Retina (tissue), 1 donor: ENCODE data around the gene GALNT18.

Experiments
- DNase-seq: peaks from one replicate; pipeline ENCODE4 v3.0.0-alpha.2; 2016

GALNT18 gene

GRCh38 chr11:11621573-11622339 lies at the start of gene GALNT18:
TSS of gene GALNT18 (minus strand) at chr11:11622005.
- peak; percentile 94 for DNase-seq

GRCh38 chr11:11670574-11670973 lies 48.8 kb upstream of the GALNT18 start:
- DNase-seq: no peak

GRCh38 chr11:11669233-11669846 lies 47.5 kb upstream of the GALNT18 start:
- no peak for DNase-seq

GRCh38 chr11:11668781-11669180 lies 47.0 kb upstream of the GALNT18 start:
- no peak for DNase-seq

- DNase-seq: no peak
These were observed 46.5 kb upstream of the GALNT18 start for GRCh38 chr11:11668274-11668673.

GRCh38 chr11:11667056-11667455 lies 45.3 kb upstream of the GALNT18 start:
- DNase-seq: no peak

GRCh38 chr11:11665407-11665806 lies 43.6 kb upstream of the GALNT18 start:
- DNase-seq: no peak

GRCh38 chr11:11663907-11664306 lies 42.1 kb upstream of the GALNT18 start:
- no peak for DNase-seq

- DNase-seq: no peak
These were observed 40.8 kb upstream of the GALNT18 start for GRCh38 chr11:11662578-11662977.

GRCh38 chr11:11661326-11662040 lies 39.7 kb upstream of the GALNT18 start:
- DNase-seq: peak; percentile 61

- DNase-seq: no peak
These were observed 38.5 kb upstream of the GALNT18 start for GRCh38 chr11:11660363-11660740.

- DNase-seq: no peak
These were observed 38.0 kb upstream of the GALNT18 start for GRCh38 chr11:11659567-11660362.

GRCh38 chr11:11657218-11657955 lies 35.6 kb upstream of the GALNT18 start:
- DNase-seq: no peak

GRCh38 chr11:11641581-11641980 lies 19.8 kb upstream of the GALNT18 start:
- no peak for DNase-seq

- DNase-seq: no peak
These were observed 19.2 kb upstream of the GALNT18 start for GRCh38 chr11:11640996-11641395.

- no peak for DNase-seq
These were observed 18.3 kb upstream of the GALNT18 start for GRCh38 chr11:11640152-11640551.

GRCh38 chr11:11636671-11637070 lies 14.9 kb upstream of the GALNT18 start:
- no peak for DNase-seq

GRCh38 chr11:11635443-11635842 lies 13.6 kb upstream of the GALNT18 start:
- no peak for DNase-seq

- no peak for DNase-seq
These were observed 7.6 kb upstream of the GALNT18 start for GRCh38 chr11:11629368-11629767.

GRCh38 chr11:11628651-11629050 lies 6.8 kb upstream of the GALNT18 start:
- DNase-seq: no peak

GRCh38 chr11:11626128-11626527 lies 4.3 kb upstream of the GALNT18 start:
- DNase-seq: no peak

- no peak for DNase-seq
These were observed 3.1 kb upstream of the GALNT18 start for GRCh38 chr11:11624926-11625325.
